Measurements from ENCODE around the gene UGT1A4.

Gene UGT1A4

GRCh38 chr2:233691443-233692433 lies 26.8 kb upstream of the UGT1A4 start:
- Histone ChIP-seq H3F3A (ENCODE audit: control insufficient read depth, insufficient read depth) (no peaks in the 10 kb centered on the region), H3K9me3 (ENCODE audit: control insufficient read depth, insufficient read depth, low read length) (no peaks in the 10 kb centered on the region), H3K9me2 (replicated peaks; ENCODE audit: control insufficient read depth, low read length) (no peaks in the 10 kb centered on the region), H3K27ac (ENCODE audit: low read depth, low read length) (no peak overlapping the region), H3K79me2 (ENCODE audit: control insufficient read depth, low read length) (no peaks in the 10 kb centered on the region), H4K20me1 (ENCODE audit: control insufficient read depth, insufficient read depth, low read depth, low read length) (no peaks in the 10 kb centered on the region), H3K27me3 (ENCODE audit: control insufficient read depth, low read length) (peaks cover 9% of the 10 kb centered on the region), H3K4me3 (ENCODE audit: low read length) (no peak overlapping the region), H3K36me3 (ENCODE audit: control insufficient read depth, low read length) (no peaks in the 10 kb centered on the region), H3K4me1 (ENCODE audit: control insufficient read depth, low read length) (no peaks in the 10 kb centered on the region), H3K4me2 (ENCODE audit: low read length) (no peak overlapping the region)
- TF ChIP-seq EZH2phosphoT487 (IDR thresholded peaks at IDR 0.05; ENCODE audit: borderline replicate concordance, low read length) (no peak), CTCF (IDR thresholded peaks at IDR 0.05; ENCODE audit: low read depth, low read length, poor library complexity, severe bottlenecking) (no peak)

DNA sequence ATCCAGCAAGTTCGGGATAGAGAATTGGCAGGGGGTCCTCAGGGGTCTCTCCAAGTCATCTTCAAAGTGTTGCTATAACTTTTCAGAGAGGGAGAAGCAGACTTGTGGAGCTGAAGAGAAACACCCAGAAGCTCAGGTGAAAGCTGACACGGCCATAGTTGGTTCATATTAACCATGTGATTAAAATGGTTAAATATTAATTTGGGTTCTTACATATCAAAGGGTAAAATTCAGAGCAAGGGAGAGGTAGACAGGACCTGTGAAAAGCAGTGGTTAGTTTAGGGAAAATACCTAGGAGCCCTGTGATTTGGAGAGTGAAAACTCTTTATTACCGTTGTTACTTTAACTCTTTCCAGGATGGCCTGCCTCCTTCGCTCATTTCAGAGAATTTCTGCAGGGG lies 25.9 kb upstream of the UGT1A4 start, which contains the start of gene UGT1A6:
Gene UGT1A6, plus strand, starts transcription at position 243 of the 400 bp plus-strand sequence. Its CDS starts 115 bp downstream, at position 358.
- no peak within 1 kb of the TSS for H3K4me2 ChIP-seq (ENCODE audit: low read length)
- no peaks in the 10 kb centered on the region for H3K4me1 ChIP-seq (ENCODE audit: control insufficient read depth, low read length)
- H3K4me3 ChIP-seq (ENCODE audit: low read length), result no peak within 1 kb of the TSS
- H4K20me1 ChIP-seq (ENCODE audit: control insufficient read depth, insufficient read depth, low read depth, low read length), result no peaks in the 10 kb centered on the region
- H3K9me3 ChIP-seq (ENCODE audit: control insufficient read depth, insufficient read depth, low read length), result no peaks in the 10 kb centered on the region
- TF ChIP-seq EZH2phosphoT487 (IDR thresholded peaks at IDR 0.05; ENCODE audit: borderline replicate concordance, low read length) (no peak), CTCF (IDR thresholded peaks at IDR 0.05; ENCODE audit: low read depth, low read length, poor library complexity, severe bottlenecking) (no peak)
- H3K36me3 ChIP-seq (ENCODE audit: control insufficient read depth, low read length), result no peaks in the 10 kb centered on the region
- H3K79me2 ChIP-seq (ENCODE audit: control insufficient read depth, low read length), result no peaks in the 10 kb centered on the region
- H3K27ac ChIP-seq (ENCODE audit: low read depth, low read length), result no peak within 1 kb of the TSS
- H3K27me3 ChIP-seq (ENCODE audit: control insufficient read depth, low read length), result peaks cover 9% of the 10 kb centered on the region
- H3F3A ChIP-seq (ENCODE audit: control insufficient read depth, insufficient read depth), result no peaks in the 10 kb centered on the region
- H3K9me2 ChIP-seq (replicated peaks; ENCODE audit: control insufficient read depth, low read length), result no peaks in the 10 kb centered on the region

GRCh38 chr2:233693963-233694362 lies 24.6 kb upstream of the UGT1A4 start:
- no peaks in the 10 kb centered on the region for H3F3A ChIP-seq (ENCODE audit: control insufficient read depth, insufficient read depth)
- H3K4me3 ChIP-seq (ENCODE audit: low read length), result no peak overlapping the region
- no peaks in the 10 kb centered on the region for H4K20me1 ChIP-seq (ENCODE audit: control insufficient read depth, insufficient read depth, low read depth, low read length)
- no peaks in the 10 kb centered on the region for H3K79me2 ChIP-seq (ENCODE audit: control insufficient read depth, low read length)
- no peak overlapping the region for H3K4me2 ChIP-seq (ENCODE audit: low read length)
- H3K36me3 ChIP-seq (ENCODE audit: control insufficient read depth, low read length), result no peaks in the 10 kb centered on the region
- no peak for TF ChIP-seq CTCF (IDR thresholded peaks at IDR 0.05; ENCODE audit: low read depth, low read length, poor library complexity, severe bottlenecking)
- no peak for TF ChIP-seq EZH2phosphoT487 (IDR thresholded peaks at IDR 0.05; ENCODE audit: borderline replicate concordance, low read length)
- peaks cover 3% of the 10 kb centered on the region for H3K27me3 ChIP-seq (ENCODE audit: control insufficient read depth, low read length)
- H3K9me3 ChIP-seq (ENCODE audit: control insufficient read depth, insufficient read depth, low read length), result no peaks in the 10 kb centered on the region
- no peaks in the 10 kb centered on the region for H3K9me2 ChIP-seq (replicated peaks; ENCODE audit: control insufficient read depth, low read length)
- H3K4me1 ChIP-seq (ENCODE audit: control insufficient read depth, low read length), result no peaks in the 10 kb centered on the region
- no peak overlapping the region for H3K27ac ChIP-seq (ENCODE audit: low read depth, low read length)
